ENCODE data around the gene GPS1.

GPS1 gene

GRCh38 chr17:82051776-82052637 lies at the start of gene GPS1, which contains the start of gene RFNG:
Gene GPS1, plus strand, starts transcription at chr17:82051898. Its CDS starts 34 bp downstream, at chr17:82051932.
Gene RFNG, minus strand, starts transcription at chr17:82051811. Its CDS starts 45 bp downstream, at chr17:82051766.
- TF ChIP-seq CTCF (IDR thresholded peaks at IDR 0.05) = no peak

GRCh38 chr17:82003411-82004381 lies 48.0 kb upstream of the GPS1 start:
- TF ChIP-seq CTCF (IDR thresholded peaks at IDR 0.05) = no peak

GRCh38 chr17:82004517-82005455 lies 46.9 kb upstream of the GPS1 start:
- TF ChIP-seq CTCF (IDR thresholded peaks at IDR 0.05) = no peak

- TF ChIP-seq CTCF (IDR thresholded peaks at IDR 0.05) = no peak
Measured at GRCh38 chr17:82005701-82006348, 45.9 kb upstream of the GPS1 start.

- TF ChIP-seq CTCF (IDR thresholded peaks at IDR 0.05) = no peak
Measured at GRCh38 chr17:82006468-82007227, 45.0 kb upstream of the GPS1 start.

GRCh38 chr17:82007228-82007494 lies 44.5 kb upstream of the GPS1 start:
- no peak for TF ChIP-seq CTCF (IDR thresholded peaks at IDR 0.05)

All from LNCAP (cell line).